Osteocyte (in vitro differentiated cells): ENCODE results near the gene RPL38. TPM values are rescaled to one million over a fixed set of nuclear protein-coding genes. Genes with fewer than 3 reads are reported as not detected.
"Not testable (repeated sequence)": the region's sequence is repeated elsewhere in the genome, so short reads cannot be mapped to it uniquely, and the experiment has no call there.

Source experiments
- DNase-seq: peaks from one replicate; pipeline ENCODE4 v3.0.0; 2021; ENCODE audit warnings: mixed read lengths; ENCODE audit not compliant: unreplicated experiment; ENCODE audit errors: extremely low spot score
- H3K27ac Mint-ChIP-seq: one replicate; pipeline ENCODE4 v1.8.0; 2021; ENCODE audit warnings: mild to moderate bottlenecking, mixed read lengths; ENCODE audit not compliant: unreplicated experiment
- H3K27me3 Mint-ChIP-seq: one replicate; pipeline ENCODE4 v1.8.0; 2021; ENCODE audit warnings: mixed read lengths; ENCODE audit not compliant: unreplicated experiment
- H3K36me3 Mint-ChIP-seq: one replicate; pipeline ENCODE4 v1.8.0; 2021; ENCODE audit warnings: mixed read lengths; ENCODE audit not compliant: unreplicated experiment
- H3K4me1 Mint-ChIP-seq: one replicate; pipeline ENCODE4 v1.8.0; 2021; ENCODE audit warnings: mixed read lengths; ENCODE audit not compliant: unreplicated experiment
- H3K4me3 Mint-ChIP-seq: one replicate; pipeline ENCODE4 v1.8.0; 2021; ENCODE audit warnings: mild to moderate bottlenecking, moderate library complexity, mixed read lengths; ENCODE audit not compliant: unreplicated experiment
- H3K9me3 Mint-ChIP-seq: one replicate; pipeline ENCODE4 v1.8.0; 2021; ENCODE audit warnings: mixed read lengths; ENCODE audit not compliant: unreplicated experiment
- total RNA-seq: library from RNA; stranded (reverse); gene quantifications from 2 replicates; pipeline ENCODE4 v1.2.1, GENCODE V29; 2021
- TF ChIP-seq, protein P1 (sequence below): fragments of 200-600 bp; sonication (generic); IDR thresholded peaks from 2 replicates; pipeline ENCODE4 v1.5.0; 2021; ENCODE audit warnings: antibody characterized with exemption, mild to moderate bottlenecking, moderate library complexity

RPL38 gene
- total RNA-seq, 1 donor from 2014 or later: 755 TPM

GRCh38 chr17:74183411-74183810 is 20.1 kb upstream of the RPL38 start:
- H3K9me3 Mint-ChIP-seq: no peaks in the 10 kb centered on the region
- no peak overlapping the region for H3K4me3 Mint-ChIP-seq
- peaks cover 26% of the 10 kb centered on the region for H3K27me3 Mint-ChIP-seq
- H3K27ac Mint-ChIP-seq: no peak overlapping the region
- DNase-seq: no peak
- no peaks in the 10 kb centered on the region for H3K4me1 Mint-ChIP-seq
- TF ChIP-seq, protein P1, sequence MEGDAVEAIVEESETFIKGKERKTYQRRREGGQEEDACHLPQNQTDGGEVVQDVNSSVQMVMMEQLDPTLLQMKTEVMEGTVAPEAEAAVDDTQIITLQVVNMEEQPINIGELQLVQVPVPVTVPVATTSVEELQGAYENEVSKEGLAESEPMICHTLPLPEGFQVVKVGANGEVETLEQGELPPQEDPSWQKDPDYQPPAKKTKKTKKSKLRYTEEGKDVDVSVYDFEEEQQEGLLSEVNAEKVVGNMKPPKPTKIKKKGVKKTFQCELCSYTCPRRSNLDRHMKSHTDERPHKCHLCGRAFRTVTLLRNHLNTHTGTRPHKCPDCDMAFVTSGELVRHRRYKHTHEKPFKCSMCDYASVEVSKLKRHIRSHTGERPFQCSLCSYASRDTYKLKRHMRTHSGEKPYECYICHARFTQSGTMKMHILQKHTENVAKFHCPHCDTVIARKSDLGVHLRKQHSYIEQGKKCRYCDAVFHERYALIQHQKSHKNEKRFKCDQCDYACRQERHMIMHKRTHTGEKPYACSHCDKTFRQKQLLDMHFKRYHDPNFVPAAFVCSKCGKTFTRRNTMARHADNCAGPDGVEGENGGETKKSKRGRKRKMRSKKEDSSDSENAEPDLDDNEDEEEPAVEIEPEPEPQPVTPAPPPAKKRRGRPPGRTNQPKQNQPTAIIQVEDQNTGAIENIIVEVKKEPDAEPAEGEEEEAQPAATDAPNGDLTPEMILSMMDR: no peak
- no peaks in the 10 kb centered on the region for H3K36me3 Mint-ChIP-seq

DNA sequence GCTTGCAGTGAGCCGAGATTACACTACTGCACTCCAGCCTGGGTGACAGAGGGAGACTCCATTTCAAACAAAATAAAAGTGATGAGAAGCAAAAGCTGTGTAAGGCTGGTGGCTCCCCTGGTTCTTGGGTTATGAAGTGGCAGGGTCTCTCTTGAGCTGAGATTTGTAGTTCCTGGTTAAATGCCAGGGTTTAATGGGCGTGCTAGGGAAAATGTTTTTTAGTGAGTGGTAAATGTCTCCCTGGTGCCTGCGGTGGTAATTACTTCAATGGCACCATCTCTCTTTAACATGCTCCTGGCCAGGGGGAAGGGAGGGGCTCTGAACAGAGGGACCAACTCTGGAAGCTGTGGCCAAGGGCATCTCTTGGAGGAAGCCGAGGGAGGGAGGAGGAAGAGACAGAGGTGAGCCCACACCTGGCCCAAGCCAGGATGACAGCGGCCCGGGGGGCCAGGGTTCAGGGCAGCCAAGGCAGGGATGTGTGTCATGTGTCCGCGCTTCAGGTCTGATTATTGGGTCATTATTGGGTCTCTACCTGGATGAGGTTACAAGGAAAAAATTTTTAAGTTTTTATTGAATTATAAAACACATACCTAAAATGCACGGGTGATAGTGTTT is 17.8 kb upstream of the RPL38 start:
- Mint-ChIP-seq H3K9me3 (no peaks in the 10 kb centered on the region), H3K4me3 (no peak overlapping the region), H3K4me1 (no peaks in the 10 kb centered on the region), H3K27ac (no peak overlapping the region), H3K36me3 (no peaks in the 10 kb centered on the region), H3K27me3 (peaks cover 20% of the 10 kb centered on the region)
- DNase-seq: no peak
- TF ChIP-seq, protein P1: no peak

DNA sequence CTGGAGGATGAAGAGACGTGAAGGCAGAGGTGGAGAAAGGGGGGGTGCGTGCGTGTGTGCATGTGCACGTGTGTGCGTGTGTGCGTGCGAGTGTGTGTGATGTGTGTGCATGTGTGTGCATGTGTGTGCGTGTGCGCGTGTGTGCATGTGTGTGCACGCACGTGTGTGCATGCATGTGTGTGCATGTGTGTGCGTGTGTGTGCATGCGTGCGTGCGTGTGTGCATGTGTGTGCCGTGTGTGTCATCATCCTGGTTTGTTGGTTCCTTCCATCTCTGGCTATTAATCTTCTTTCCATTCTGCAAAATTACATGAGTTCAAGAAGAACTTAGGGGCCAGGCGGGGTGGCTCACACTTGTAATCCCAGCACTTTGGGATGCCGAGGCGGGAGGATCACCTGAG is 17.0 kb upstream of the RPL38 start:
- H3K36me3 Mint-ChIP-seq: no peaks in the 10 kb centered on the region
- H3K9me3 Mint-ChIP-seq: no peaks in the 10 kb centered on the region
- TF ChIP-seq, protein P1: no peak
- no peak for DNase-seq
- no peak overlapping the region for H3K4me3 Mint-ChIP-seq
- H3K27me3 Mint-ChIP-seq: peaks cover 14% of the 10 kb centered on the region
- no peaks in the 10 kb centered on the region for H3K4me1 Mint-ChIP-seq
- no peak overlapping the region for H3K27ac Mint-ChIP-seq

DNA sequence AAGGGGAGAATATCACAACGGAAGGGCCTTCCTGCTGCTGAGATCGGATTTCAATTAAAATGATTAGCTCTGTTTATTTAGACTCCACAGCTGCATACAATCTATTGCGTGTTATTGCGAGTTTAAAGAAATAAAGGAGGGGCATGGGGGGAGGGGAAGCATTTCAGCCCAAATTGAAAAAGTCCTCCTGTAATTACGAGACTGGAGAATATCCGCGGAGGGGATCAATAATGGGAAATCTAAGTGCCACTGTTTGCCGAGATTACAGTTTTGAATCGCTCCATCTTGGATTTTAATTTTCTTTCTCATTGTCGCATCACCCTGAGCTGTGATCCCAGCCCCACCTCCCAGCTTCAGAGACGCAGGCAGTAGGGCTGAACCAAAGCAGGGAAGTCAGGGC is 15.7 kb upstream of the RPL38 start:
- Mint-ChIP-seq H3K4me1 (peaks cover under 1% of the 10 kb centered on the region), H3K27ac (no peak overlapping the region), H3K9me3 (no peaks in the 10 kb centered on the region), H3K27me3 (peaks cover 10% of the 10 kb centered on the region), H3K4me3 (no peak overlapping the region), H3K36me3 (no peaks in the 10 kb centered on the region)
- TF ChIP-seq, protein P1: no peak
- no peak for DNase-seq

GRCh38 chr17:74188687-74189086 is 14.8 kb upstream of the RPL38 start:
- H3K27ac Mint-ChIP-seq, H3K4me3 Mint-ChIP-seq, H3K36me3 Mint-ChIP-seq, DNase-seq, H3K4me1 Mint-ChIP-seq, H3K9me3 Mint-ChIP-seq: not testable (repeated sequence)
- peaks cover 11% of the 10 kb centered on the region for H3K27me3 Mint-ChIP-seq

DNA sequence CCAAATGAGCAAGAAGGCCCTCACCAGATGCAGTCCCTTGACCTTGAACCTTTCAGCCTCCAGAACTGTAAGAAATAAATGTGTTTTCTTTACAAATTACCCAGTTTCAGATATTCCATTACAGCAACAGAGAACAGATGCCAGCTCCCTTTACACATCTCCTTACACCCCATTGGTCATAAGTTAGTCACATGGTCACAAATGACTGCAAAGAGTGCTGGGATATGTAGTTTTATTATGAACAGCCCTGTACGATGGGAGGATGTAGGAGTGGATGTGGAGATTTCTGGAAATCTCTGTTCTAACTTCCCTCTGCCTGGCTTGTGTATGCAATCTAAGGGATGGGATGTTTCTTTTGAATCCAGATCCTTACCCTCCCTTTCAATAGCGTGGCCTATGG is 13.3 kb upstream of the RPL38 start:
- Mint-ChIP-seq H3K27me3 (peaks cover 20% of the 10 kb centered on the region), H3K27ac (no peak overlapping the region), H3K36me3 (no peaks in the 10 kb centered on the region), H3K4me3 (no peak overlapping the region), H3K9me3 (no peaks in the 10 kb centered on the region), H3K4me1 (peaks cover 2% of the 10 kb centered on the region)
- no peak for DNase-seq
- TF ChIP-seq, protein P1: no peak
